Tibial nerve (tissue), 4 donors: ENCODE data around the gene MYADML2.

Source experiments
- CTCF ChIP-seq, 5 experiments: fragments of 200-600 bp in 3 of 5; fragments of 450-650 bp in 2 of 5; sonication (generic) in 3 of 5; IDR thresholded peaks; one replicate each; pipeline ENCODE4 v1.5.1; 2016 to 2019; ENCODE audit warnings: antibody characterized with exemption in 5 of 5, mild to moderate bottlenecking in 3 of 5, moderate library complexity in 2 of 5
- EP300 ChIP-seq, 2 donors: sonication (generic); formaldehyde crosslinking; IDR thresholded peaks; one replicate each; pipeline ENCODE4 v1.6.1; 2017; ENCODE audit warnings: antibody characterized with exemption in 2 of 2, mild to moderate bottlenecking in 1 of 2
- POLR2A ChIP-seq, 2 donors: fragments of 450-650 bp; IDR thresholded peaks; one replicate each; pipeline ENCODE4 v1.6.1; 2017; ENCODE audit warnings: antibody characterized with exemption in 2 of 2, mild to moderate bottlenecking in 2 of 2, moderate library complexity in 2 of 2

- TF ChIP-seq CTCF (IDR thresholded peaks at IDR 0.05) (no peak), POLR2A (IDR thresholded peaks at IDR 0.05) (no peak), EP300 (IDR thresholded peaks at IDR 0.05) (no peak)
Observed at GRCh38 chr17:81939881-81940385, 7.1 kb downstream of the MYADML2 start.
